ENCODE results near the gene BCL2L12. TPM values are rescaled to one million over a fixed set of nuclear protein-coding genes. Genes with fewer than 3 reads are reported as not detected.

The BCL2L12 gene, protein sequence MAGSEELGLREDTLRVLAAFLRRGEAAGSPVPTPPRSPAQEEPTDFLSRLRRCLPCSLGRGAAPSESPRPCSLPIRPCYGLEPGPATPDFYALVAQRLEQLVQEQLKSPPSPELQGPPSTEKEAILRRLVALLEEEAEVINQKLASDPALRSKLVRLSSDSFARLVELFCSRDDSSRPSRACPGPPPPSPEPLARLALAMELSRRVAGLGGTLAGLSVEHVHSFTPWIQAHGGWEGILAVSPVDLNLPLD
- total RNA-seq, result 5.9 and 9.4 TPM in 2 replicates

DNA sequence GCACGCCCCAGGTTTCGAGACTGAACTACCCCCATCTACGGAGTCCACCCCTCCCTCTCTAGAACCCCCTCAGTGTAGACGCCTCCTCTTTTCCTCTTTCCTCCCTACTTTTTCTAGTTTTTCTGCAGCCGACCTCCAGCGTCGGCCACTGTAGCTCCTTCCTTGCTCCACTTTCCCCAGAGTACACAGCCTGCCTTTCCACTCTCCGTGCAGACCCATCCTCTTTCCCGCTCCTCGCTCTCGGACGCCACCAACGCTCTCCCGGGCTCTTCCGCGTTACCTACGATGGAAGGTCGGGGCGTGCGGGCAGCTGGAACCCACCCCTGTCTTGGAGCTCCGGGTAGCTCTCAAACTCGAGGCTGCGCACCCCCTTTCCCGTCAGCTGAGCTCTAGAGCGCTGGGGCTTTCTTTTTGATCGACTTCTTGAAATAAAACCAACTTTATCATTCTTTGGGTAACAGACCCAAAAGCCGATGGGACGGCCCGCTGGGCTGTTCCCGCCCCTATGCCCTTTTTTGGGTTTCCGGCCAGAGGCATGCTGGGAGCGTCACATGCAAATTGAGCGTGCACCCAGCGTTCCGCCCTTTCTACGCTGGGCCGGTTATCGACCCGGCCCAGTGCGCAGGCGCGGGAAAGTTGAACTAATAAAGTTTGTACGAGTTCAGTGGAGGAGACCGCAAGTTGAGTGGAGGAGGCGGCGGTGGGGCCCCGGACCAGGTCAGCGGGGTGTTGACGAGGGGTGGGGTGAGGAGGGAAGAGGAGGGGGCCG is at the start of gene BCL2L12, which contains the start of gene IRF3:
TSS of gene BCL2L12 (plus strand) at position 583 of the 769 bp plus-strand sequence. CDS start 760 bp downstream, outside the sequence.
TSS of gene IRF3 (minus strand) at position 507 of the 769 bp plus-strand sequence. CDS start 1,019 bp downstream, outside the sequence.

DNA sequence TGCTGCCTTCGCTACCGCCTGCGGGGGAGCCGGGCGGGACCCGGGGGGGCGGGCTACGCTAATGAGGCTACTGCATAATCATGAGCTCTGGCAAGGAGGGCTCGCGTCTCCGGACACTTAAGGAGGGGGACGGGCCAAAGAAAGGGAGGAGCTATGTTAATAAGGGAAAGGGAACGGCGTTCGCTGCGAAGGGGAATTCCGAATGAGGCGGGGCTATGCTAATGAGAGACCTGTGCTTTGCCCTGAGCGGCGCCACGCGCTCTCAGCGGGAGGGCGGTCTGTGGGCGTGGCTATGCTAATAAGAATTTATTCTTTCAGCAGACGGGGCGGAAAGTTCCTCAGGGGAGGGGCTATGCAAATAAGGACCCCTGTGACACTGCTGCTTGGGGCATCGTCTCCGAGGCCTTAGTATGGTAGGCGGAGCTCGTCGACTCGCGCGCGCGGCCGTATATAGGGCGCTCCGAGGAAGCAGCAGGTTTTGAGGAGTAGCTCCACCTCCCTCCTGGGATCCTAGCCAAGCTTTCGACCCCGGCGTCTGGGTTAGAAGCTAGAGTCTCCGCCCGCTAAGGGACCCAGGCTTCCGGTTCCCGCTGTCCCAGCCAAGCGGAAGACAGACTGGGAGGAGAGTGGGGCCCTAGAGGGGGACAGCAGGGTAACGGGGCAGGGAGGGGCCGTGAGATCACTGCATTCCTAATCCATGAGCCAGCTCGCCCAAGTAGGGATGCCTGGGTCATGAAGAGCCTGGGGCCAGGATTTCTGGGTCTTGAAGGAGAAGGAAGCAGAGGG is 25.4 kb upstream of the BCL2L12 start, which contains the start of gene RRAS:
TSS of gene RRAS (minus strand) at position 31 of the 786 bp plus-strand sequence. CDS start 45 bp downstream, outside the sequence.

DNA sequence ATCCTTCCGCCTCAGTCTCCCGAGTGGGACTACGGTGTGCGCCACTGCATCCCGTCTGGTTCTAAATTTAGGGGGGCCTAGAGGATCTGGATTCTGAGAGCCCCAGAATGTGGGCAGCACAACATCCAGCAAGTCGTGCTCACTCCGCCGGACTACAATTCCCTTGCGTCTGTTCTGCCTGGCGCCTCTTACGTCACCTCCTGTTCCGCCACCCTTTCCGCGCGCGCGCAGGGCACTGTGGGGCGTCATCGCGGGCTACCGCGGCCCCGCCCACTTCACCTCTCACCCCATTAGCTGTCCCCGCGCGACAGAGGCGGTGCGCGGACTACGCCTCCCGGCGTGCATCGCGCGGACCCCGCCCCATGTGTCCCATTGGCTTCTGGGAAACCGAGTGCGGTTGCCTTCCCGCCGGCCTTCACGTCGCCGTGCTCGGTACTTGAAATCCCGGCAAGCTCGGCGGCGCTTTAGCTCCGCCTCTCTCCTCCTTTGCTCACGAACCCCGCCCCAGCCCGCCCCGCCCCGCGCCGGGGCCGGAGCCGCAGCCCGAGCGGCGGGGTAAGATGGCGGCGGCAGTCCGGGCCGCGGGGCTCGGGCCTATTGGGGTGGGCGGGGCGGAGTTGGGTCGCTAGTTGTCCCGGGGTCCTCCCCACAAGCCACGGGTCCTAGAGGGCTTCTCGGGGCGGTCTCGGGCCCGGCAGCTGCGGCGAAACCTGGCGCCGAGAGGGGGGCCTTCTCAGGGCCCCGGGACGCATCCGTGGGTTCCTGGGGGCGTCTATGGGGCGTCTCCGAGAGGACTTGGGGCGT is 23.8 kb upstream of the BCL2L12 start, which contains the start of gene SCAF1:
TSS of gene SCAF1 (plus strand) at position 522 of the 804 bp plus-strand sequence. CDS start 2,818 bp downstream, outside the sequence.

DNA sequence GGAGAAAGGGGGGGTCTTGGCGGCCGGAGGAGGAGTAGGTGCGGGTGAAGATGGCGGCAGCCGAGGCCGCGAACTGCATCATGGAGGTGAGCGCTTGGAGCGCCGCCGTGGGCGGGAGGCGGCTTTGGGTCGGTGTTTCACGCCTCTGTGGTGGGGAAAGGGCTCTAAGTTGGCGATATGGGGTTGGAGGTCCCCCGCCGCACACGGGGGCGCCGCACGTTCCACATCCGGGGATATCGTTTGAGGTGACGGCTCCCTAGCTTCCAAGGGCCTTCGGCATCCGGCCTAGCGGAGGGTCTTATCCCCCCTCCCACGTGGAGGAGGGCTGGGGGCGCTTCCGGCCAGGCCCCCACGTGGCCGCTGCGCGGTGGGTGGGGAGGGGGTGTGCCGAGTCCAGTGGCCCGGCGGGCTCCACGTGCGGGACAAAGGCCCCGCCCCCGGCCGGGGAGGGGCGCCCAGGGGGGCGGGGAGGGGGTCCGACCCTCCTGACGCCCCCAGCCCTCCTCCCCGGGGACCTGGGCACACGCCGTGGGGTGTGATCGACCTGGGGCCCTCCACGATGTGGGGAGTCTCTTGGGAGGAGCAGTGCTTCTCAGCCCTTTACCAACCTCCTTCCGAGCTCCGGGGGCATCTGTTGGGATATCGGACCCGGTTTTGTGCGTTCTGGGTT is 11.6 kb downstream of the BCL2L12 start, which contains the start of gene PRMT1:
TSS of gene PRMT1 (plus strand) at position 41 of the 670 bp plus-strand sequence. CDS start at position 51, 10 bp downstream.

DNA sequence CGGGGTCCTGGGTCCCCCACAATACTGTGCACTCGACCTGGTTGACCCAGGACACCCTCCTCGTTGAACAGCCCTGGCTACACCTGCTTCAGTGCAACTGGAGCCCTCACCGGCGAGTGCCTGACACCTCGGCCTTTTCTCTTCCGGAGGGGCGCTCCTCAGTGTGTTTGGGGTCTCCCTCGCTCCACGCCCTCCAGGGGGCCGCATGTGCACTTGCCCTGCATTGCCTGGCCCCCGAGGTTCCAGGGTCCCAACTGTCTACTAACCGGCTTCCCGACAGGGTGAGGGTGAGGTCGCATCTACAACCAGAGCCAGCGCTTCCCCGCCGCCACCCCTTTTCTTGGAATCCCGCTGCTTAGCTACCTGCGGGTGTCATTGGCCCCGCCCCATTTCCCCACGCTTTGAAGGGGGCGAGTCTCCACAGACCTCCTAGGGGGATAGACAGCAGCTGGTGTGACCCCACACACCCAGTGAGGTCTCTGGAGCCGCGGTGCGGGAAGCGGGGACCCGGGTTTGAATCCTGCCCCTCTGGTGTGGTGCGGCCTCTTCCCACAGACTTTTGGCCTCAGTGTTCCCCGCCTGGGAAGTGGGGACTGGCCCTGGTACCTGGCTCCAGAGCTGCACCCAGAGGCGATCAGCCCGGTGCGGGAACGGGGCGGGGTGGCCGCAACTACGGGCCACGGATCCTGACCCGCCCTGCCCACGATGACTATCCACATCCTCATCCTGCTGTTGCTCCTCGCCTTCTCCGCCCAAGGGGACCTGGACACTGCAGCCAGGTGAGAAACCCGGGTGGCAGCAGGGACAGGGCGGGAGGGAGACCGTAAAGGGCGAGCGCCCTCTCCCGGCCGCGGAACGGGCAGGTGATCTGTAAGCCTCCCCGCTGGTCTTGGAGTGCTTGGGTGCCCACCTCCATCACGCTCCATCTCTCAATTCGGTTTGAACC is 23.7 kb downstream of the BCL2L12 start, which contains the start of gene ADM5:
TSS of gene ADM5 (plus strand) at position 462 of the 946 bp plus-strand sequence. CDS start at position 706, 244 bp downstream.

DNA sequence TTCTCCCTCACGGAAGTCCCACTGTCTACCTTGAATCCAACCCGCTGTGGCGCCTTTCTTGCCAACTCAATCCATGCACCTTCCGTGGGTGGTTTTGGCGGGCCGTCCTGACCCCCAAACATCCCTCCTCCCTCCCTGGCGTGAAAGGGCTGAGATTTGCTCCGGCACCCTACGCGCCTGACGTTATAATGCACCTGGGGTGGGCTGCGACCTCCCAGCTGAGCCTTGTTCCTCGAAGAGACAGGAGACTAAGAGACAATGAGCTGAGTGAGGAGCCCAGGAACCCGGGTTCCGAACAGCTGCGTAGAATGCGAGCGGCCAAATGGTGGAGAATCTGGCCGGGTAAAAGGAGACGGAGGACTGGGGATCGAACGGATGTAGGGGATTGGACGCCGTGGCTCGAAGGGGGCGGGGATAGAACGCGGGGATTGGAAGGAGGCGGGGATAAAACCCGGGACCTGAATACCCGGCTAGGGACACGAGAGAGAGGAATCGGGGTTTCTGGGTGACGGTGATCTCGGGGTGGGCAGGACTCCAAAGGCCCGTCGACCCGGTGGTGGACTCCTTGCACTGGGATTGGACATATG is 25.0 kb downstream of the BCL2L12 start, which contains the start of gene CPT1C:
TSS of gene CPT1C (plus strand) at position 461 of the 587 bp plus-strand sequence. CDS start 1,137 bp downstream, outside the sequence.

Small RNA genes lying within 50 kb of the gene (small RNA-seq; reads per million reads assigned to genes)
- gene MIR5088, result not detected

Other genes starting within 250 kb of the BCL2L12 start
- gene PTH2, start 242.5 kb upstream of the BCL2L12 start, total RNA-seq, result not detected in 2 replicates
- gene GFY, start 240.5 kb upstream of the BCL2L12 start, total RNA-seq, result not detected in 2 replicates
- 0.20 and 0.37 TPM in 2 replicates for gene SLC17A7, start 224.4 kb upstream of the BCL2L12 start, total RNA-seq
- 97.6 and 120 TPM in 2 replicates for gene PIH1D1, start 214.1 kb upstream of the BCL2L12 start, total RNA-seq
- gene ALDH16A1, start 212.7 kb upstream of the BCL2L12 start, total RNA-seq, result 27.2 and 35.2 TPM in 2 replicates
- 4.3 and 7.0 TPM in 2 replicates for gene FLT3LG, start 191.7 kb upstream of the BCL2L12 start, total RNA-seq
- gene RPL13A, start 178.3 kb upstream of the BCL2L12 start, total RNA-seq, result 2,138 and 3,125 TPM in 2 replicates
- gene RPS11, start 169.5 kb upstream of the BCL2L12 start, total RNA-seq, result 1,170 and 3,867 TPM in 2 replicates
- 19.7 and 36.4 TPM in 2 replicates for gene FCGRT, start 153.3 kb upstream of the BCL2L12 start, total RNA-seq
- gene RCN3, start 137.9 kb upstream of the BCL2L12 start, total RNA-seq, result 135 and 207 TPM in 2 replicates
- gene NOSIP, start 85.4 kb upstream of the BCL2L12 start, total RNA-seq, result 71.4 and 98.5 TPM in 2 replicates
- 0.37 and 0.39 TPM in 2 replicates for gene PRRG2, start 84.6 kb upstream of the BCL2L12 start, total RNA-seq
- gene PRR12, start 74.8 kb upstream of the BCL2L12 start, total RNA-seq, result 2.6 and 3.5 TPM in 2 replicates
- 39.3 and 42.0 TPM in 2 replicates for gene RRAS, start 25.8 kb upstream of the BCL2L12 start, total RNA-seq
- gene SCAF1, start 23.7 kb upstream of the BCL2L12 start, total RNA-seq, result 15.4 and 19.9 TPM in 2 replicates
- gene IRF3, start 76 bp upstream of the BCL2L12 start, total RNA-seq, result 47.5 and 53.3 TPM in 2 replicates
- gene PRMT1, start 11.3 kb downstream of the BCL2L12 start, total RNA-seq, result 341 and 403 TPM in 2 replicates
- 0.73 and 1.2 TPM in 2 replicates for gene ADM5, start 23.7 kb downstream of the BCL2L12 start, total RNA-seq
- 16.0 and 22.0 TPM in 2 replicates for gene CPT1C, start 25.2 kb downstream of the BCL2L12 start, total RNA-seq
- gene TSKS, start 97.4 kb downstream of the BCL2L12 start, total RNA-seq, result 0.59 and 1.5 TPM in 2 replicates
- 131 and 140 TPM in 2 replicates for gene AP2A1, start 101.1 kb downstream of the BCL2L12 start, total RNA-seq
- 16.4 and 23.1 TPM in 2 replicates for gene FUZ, start 147.4 kb downstream of the BCL2L12 start, total RNA-seq
- gene MED25, start 152.4 kb downstream of the BCL2L12 start, total RNA-seq, result 14.9 and 16.2 TPM in 2 replicates
- gene PTOV1, start 185.2 kb downstream of the BCL2L12 start, total RNA-seq, result 36.4 and 49.5 TPM in 2 replicates
- gene PNKP, start 201.6 kb downstream of the BCL2L12 start, total RNA-seq, result 33.8 and 55.5 TPM in 2 replicates
- gene AKT1S1, start 211.4 kb downstream of the BCL2L12 start, total RNA-seq, result 13.2 and 13.5 TPM in 2 replicates
- gene TBC1D17, start 211.8 kb downstream of the BCL2L12 start, total RNA-seq, result 15.6 and 16.5 TPM in 2 replicates
- 0.20 and 1.1 TPM in 2 replicates for gene IL4I1, start 231.0 kb downstream of the BCL2L12 start, total RNA-seq